Activated B cell treated with CpG ODN at 0.5 μM for 24 hours (primary cell): ENCODE results near the gene NRARP. TPM values are rescaled to one million over a fixed set of nuclear protein-coding genes. Genes with fewer than 3 reads are reported as not detected.

Source experiments
- ATAC-seq: fragments of 200-7000 bp; cut with Tn5 transposase; one replicate; pipeline ENCODE4 v1.10.0; 2021; ENCODE audit warnings: low read depth, mild to moderate bottlenecking, moderate library complexity
- CTCF ChIA-PET: fragments of 350-600 bp; sonication (Branson Sonifier 250); formaldehyde crosslinking; loops from one replicate; lab custom pipeline; 2021; ENCODE audit warnings: antibody characterized with exemption; lab: Charles Lee
- POLR2A ChIA-PET: fragments of 350-600 bp; sonication (Branson Sonifier 250); formaldehyde crosslinking; loops from one replicate; lab custom pipeline; 2021; ENCODE audit warnings: antibody characterized with exemption; lab: Charles Lee
- DNase-seq: peaks from one replicate; pipeline ENCODE4 v3.0.0; 2022
- H3K27ac Mint-ChIP-seq: one replicate; pipeline ENCODE4 v1.8.0; 2020; ENCODE audit warnings: mixed read lengths
- H3K27me3 Mint-ChIP-seq: one replicate; pipeline ENCODE4 v1.8.0; 2021; ENCODE audit warnings: mixed read lengths
- H3K36me3 Mint-ChIP-seq: one replicate; pipeline ENCODE4 v1.8.0; 2021; ENCODE audit warnings: low read depth, mixed read lengths
- H3K4me1 Mint-ChIP-seq: one replicate; pipeline ENCODE4 v1.8.0; 2021; ENCODE audit warnings: mixed read lengths
- H3K4me3 Mint-ChIP-seq: one replicate; pipeline ENCODE4 v1.8.0; 2020; ENCODE audit warnings: mild to moderate bottlenecking, mixed read lengths
- H3K9me3 Mint-ChIP-seq: one replicate; pipeline ENCODE4 v1.8.0; 2020; ENCODE audit warnings: mixed read lengths
- intact Hi-C: fragments of 100-400 bp; cut with micrococcal nuclease; formaldehyde crosslinking; loops from one replicate; pipeline ENCODE4 v1.15.1; 2024
- total RNA-seq: library from RNA; stranded (reverse); gene quantifications from 2 replicates; pipeline ENCODE4 v1.2.3, GENCODE V29; 2022
- TF ChIP-seq, protein P1 (sequence below): fragments of 200-600 bp; IDR thresholded peaks from one replicate; pipeline ENCODE4 v1.8.0; 2022; ENCODE audit warnings: antibody characterized with exemption, mild to moderate bottlenecking

The NRARP gene
- total RNA-seq, 1 donor from 2014 or later, result 3.0 TPM

DNA sequence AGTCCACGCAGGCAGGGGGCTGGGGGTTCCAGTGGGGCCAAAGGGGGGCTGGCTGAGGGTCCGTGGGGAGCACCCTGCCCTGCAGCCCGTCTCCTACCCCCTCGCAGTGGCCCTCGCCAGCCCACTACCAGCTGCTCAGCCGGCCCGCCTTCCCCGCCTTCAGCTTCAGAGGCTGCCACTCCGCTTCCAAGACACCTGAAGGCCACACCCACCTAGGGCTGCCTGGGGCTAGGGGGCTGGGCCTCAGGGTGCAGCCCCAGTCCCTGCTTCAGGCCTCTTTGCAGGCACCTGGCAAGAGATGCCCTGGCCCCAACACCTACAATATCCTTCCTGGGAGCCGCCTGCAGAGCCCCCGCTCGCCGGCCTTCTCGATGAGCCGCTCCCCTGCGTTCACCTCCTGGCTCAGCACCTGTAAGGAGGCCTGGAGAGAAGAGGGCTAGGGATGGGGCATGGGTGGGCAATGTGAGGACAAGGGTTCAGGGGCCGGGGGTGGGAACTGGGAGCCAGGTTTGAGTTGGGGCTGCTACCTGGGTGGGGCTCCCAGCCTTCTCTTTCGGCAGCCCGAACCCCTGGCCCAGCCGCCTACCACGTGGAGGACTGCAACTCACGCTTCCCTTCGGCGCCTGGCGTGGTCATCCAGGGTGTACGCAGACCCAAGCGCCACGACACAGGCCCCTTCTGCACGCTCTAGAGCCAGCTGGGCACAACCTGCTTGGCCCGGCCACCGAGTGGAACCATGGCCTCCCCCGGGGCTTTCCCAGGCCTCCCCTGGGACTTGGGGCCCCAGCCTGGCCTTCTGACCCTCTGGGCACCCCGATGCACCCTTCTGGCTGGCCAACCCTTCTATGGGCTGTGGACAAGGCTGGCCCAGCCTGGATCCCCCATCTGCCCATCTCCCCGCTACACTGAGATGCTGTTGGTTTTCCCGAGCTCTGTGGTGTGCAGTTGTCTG is 49.2 kb downstream of the NRARP start:
- TF ChIP-seq, protein P1, sequence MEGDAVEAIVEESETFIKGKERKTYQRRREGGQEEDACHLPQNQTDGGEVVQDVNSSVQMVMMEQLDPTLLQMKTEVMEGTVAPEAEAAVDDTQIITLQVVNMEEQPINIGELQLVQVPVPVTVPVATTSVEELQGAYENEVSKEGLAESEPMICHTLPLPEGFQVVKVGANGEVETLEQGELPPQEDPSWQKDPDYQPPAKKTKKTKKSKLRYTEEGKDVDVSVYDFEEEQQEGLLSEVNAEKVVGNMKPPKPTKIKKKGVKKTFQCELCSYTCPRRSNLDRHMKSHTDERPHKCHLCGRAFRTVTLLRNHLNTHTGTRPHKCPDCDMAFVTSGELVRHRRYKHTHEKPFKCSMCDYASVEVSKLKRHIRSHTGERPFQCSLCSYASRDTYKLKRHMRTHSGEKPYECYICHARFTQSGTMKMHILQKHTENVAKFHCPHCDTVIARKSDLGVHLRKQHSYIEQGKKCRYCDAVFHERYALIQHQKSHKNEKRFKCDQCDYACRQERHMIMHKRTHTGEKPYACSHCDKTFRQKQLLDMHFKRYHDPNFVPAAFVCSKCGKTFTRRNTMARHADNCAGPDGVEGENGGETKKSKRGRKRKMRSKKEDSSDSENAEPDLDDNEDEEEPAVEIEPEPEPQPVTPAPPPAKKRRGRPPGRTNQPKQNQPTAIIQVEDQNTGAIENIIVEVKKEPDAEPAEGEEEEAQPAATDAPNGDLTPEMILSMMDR, result no peak
- H3K27me3 Mint-ChIP-seq, result no peaks in the 10 kb centered on the region
- ChIA-PET CTCF (interaction anchor here (0.7 kb wide), 1 partner anchor 10 kb away, joined by 3 read pairs; no protein-coding TSS in a partner anchor), POLR2A (interaction anchor here (0.6 to 8.5 kb wide), 2 partner anchors 11 to 15 kb away, joined by 3 to 160 read pairs; partner anchors contain the start of gene TUBB4B)
- no peak for DNase-seq
- H3K4me3 Mint-ChIP-seq, result no peak overlapping the region
- H3K4me1 Mint-ChIP-seq, result peaks cover 19% of the 10 kb centered on the region
- no peak for ATAC-seq
- H3K9me3 Mint-ChIP-seq, result no peaks in the 10 kb centered on the region
- intact Hi-C loops, result no loop called here
- H3K27ac Mint-ChIP-seq, result no peak overlapping the region
- H3K36me3 Mint-ChIP-seq, result peaks cover 9% of the 10 kb centered on the region

DNA sequence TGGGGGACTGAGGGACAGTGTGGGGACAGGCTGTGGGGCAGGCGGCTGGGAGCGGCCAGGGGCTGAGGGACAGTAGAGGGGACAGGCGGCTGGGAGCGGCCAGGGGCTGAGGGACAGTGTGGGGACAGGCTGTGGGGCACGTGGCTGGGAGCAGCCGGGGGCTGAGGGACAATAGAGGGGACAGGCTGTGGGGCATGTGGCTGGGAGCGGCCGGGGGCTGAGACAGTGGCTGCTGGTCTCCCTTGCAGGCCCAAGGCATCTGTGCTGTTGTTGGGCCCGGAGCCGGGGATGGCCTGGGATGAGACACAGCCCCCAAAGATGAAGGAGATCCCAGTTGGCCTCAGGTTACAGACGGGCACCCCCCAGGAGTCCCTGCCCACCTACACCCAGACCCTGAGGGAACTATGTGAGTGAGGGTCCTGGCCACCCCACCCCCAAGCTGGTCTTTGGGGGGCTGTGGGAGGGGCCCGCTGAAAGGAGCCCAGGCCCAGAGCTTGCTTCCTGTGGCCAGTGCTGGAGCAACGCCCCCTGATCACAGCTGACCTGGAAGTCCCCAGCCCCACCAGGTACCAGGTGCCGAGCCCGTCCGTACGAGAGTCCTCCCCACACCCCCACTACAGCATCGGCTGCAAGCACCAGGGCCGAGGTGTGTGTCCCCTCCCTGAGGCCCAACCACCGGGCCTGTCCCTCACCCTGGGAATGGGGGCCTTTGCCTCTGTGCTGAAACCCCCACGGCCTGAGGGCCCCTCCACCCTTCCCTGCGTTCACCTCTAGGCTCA is 50.4 kb downstream of the NRARP start:
- Mint-ChIP-seq H3K27me3 (no peaks in the 10 kb centered on the region), H3K36me3 (peaks cover 4% of the 10 kb centered on the region), H3K4me1 (peaks cover 14% of the 10 kb centered on the region), H3K9me3 (no peaks in the 10 kb centered on the region), H3K4me3 (no peak overlapping the region), H3K27ac (no peak overlapping the region)
- TF ChIP-seq, protein P1, result no peak
- CTCF ChIA-PET, result no interaction called here
- no peak for ATAC-seq
- intact Hi-C loops, result no loop called here
- POLR2A ChIA-PET, result interaction anchor here (8.5 kb wide), 1 partner anchor 10 kb away, joined by 160 read pairs; the partner anchor contains the start of gene TUBB4B
- DNase-seq, result no peak

DNA sequence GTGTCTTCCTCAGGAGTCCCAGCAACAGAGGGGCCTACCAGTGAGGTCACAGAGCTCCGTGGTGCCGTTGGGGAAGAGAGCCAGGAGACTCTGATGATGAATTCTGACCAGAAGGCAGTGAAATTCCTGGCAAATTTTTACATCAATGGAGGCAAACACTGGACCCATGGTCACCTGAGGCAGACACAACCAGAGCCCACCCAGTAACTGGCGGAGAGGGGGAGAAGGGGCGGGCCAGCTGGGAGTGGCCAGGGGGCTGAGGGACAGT is 50.9 kb downstream of the NRARP start, which contains the start of gene STPG3:
Gene STPG3, plus strand, starts transcription at position 93 of the 268 bp plus-strand sequence. Its CDS starts 1 bp downstream, at position 94.
- Mint-ChIP-seq H3K27ac (no peak within 1 kb of the TSS), H3K9me3 (no peaks in the 10 kb centered on the region), H3K36me3 (peaks cover 3% of the 10 kb centered on the region), H3K27me3 (no peaks in the 10 kb centered on the region), H3K4me1 (peaks cover 8% of the 10 kb centered on the region), H3K4me3 (no peak within 1 kb of the TSS)
- POLR2A ChIA-PET, result interaction anchor here (0.6 to 8.5 kb wide), 2 partner anchors 9 to 473 kb away, joined by 10 to 160 read pairs; partner anchors contain the start of gene TUBB4B
- CTCF ChIA-PET, result no interaction called here
- TF ChIP-seq, protein P1, result no peak
- no peak for DNase-seq
- intact Hi-C loops, result no loop called here
- ATAC-seq, result no peak

DNA sequence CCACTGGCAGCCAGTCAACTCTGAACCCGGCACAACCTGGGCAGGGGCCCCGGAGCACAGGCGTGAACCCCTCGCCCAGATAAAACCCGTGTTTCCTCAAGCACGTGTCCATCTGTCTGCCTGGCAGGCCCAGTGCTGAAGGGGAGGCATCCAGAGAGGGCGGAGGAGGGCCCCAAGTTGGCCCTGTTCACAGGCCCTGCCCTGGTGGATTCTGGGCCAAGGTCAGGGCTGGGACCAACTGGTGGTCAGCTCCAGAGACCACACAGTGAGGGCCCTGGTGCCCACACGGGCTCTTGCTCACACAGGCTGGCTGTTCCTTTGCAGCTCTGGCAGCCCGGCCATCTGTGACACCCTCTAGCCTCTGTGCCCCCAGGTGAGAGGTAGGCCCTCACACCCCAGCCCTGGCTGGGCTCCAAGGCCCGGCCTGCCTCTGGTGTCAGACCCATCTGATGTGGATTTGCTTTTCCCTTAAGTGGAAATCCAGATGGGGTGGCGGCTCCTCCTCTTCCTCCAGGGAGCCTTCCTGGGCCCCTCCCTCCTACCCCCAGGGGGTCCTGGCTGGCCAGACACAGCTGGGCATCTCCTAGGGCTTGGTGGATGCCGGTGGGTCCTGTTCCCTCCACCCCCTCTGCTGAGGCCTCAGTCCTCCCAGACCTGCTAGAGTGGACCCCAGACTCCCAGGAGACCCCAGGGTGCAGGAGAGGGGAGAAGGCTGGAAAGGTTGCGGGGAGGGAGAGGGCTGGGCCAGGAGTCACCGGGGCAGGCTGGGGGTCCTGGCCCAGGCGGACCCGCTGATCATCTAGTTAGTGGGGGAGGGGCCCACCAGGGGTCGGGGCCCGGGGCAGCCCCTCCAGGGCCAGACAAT is 51.5 kb downstream of the NRARP start:
- Mint-ChIP-seq H3K9me3 (no peaks in the 10 kb centered on the region), H3K36me3 (peaks cover under 1% of the 10 kb centered on the region), H3K4me1 (peaks cover 7% of the 10 kb centered on the region), H3K4me3 (no peak overlapping the region), H3K27ac (no peak overlapping the region), H3K27me3 (no peaks in the 10 kb centered on the region)
- intact Hi-C loops, result no loop called here
- ChIA-PET POLR2A (interaction anchor here (0.6 to 8.5 kb wide), 2 partner anchors 9 to 472 kb away, joined by 10 to 160 read pairs; partner anchors contain the start of gene TUBB4B), CTCF (no interaction called here)
- DNase-seq, result no peak
- TF ChIP-seq, protein P1, result no peak
- no peak for ATAC-seq

Other genes with a start within 250 kb of the NRARP start
- not detected in 2 replicates for gene ENTPD2, start 248.2 kb downstream of the NRARP start, total RNA-seq
- 0.80 and 0.81 TPM in 2 replicates for gene SAPCD2, start 231.7 kb downstream of the NRARP start, total RNA-seq
- gene UAP1L1, start 224.8 kb downstream of the NRARP start, total RNA-seq, result 13.4 and 17.2 TPM in 2 replicates
- 33.6 and 37.7 TPM in 2 replicates for gene MAN1B1, start 215.3 kb downstream of the NRARP start, total RNA-seq
- gene DPP7, start 187.5 kb downstream of the NRARP start, total RNA-seq, result 254 and 259 TPM in 2 replicates
- gene GRIN1, start 163.1 kb downstream of the NRARP start, total RNA-seq, result 0.22 TPM in 1 of 2 replicates, not detected in the other
- 0.31 TPM in 1 of 2 replicates, not detected in the other for gene LRRC26, start 132.2 kb downstream of the NRARP start, total RNA-seq
- gene TMEM210, start 130.2 kb downstream of the NRARP start, total RNA-seq, result not detected in 2 replicates
- 75.7 and 93.9 TPM in 2 replicates for gene ANAPC2, start 113.7 kb downstream of the NRARP start, total RNA-seq
- 71.9 and 76.8 TPM in 2 replicates for gene SSNA1, start 113.6 kb downstream of the NRARP start, total RNA-seq
- 9.3 and 11.4 TPM in 2 replicates for gene TPRN, start 101.5 kb downstream of the NRARP start, total RNA-seq
- gene TMEM203, start 96.6 kb downstream of the NRARP start, total RNA-seq, result 32.7 and 34.1 TPM in 2 replicates
- 27.5 and 38.7 TPM in 2 replicates for gene NDOR1, start 96.6 kb downstream of the NRARP start, total RNA-seq
- gene RNF208, start 80.0 kb downstream of the NRARP start, total RNA-seq, result 1.1 and 1.9 TPM in 2 replicates
- 0.39 and 0.53 TPM in 2 replicates for gene CYSRT1, start 77.1 kb downstream of the NRARP start, total RNA-seq
- gene RNF224, start 74.8 kb downstream of the NRARP start, total RNA-seq, result not detected in 2 replicates
- not detected in 2 replicates for gene SLC34A3, start 71.4 kb downstream of the NRARP start, total RNA-seq
- gene TUBB4B, start 61.0 kb downstream of the NRARP start, total RNA-seq, result 182 and 197 TPM in 2 replicates
- 0.37 TPM in 1 of 2 replicates, not detected in the other for gene STPG3, start 51.0 kb downstream of the NRARP start, total RNA-seq
- gene NELFB, start 46.9 kb downstream of the NRARP start, total RNA-seq, result 56.1 and 58.2 TPM in 2 replicates
- 7.9 and 9.1 TPM in 2 replicates for gene TOR4A, start 24.5 kb downstream of the NRARP start, total RNA-seq
- gene EXD3, start 120.9 kb upstream of the NRARP start, total RNA-seq, result 8.4 and 12.8 TPM in 2 replicates
- 2.6 and 3.9 TPM in 2 replicates for gene NOXA1, start 121.1 kb upstream of the NRARP start, total RNA-seq
- not detected in 2 replicates for gene ENTPD8, start 139.1 kb upstream of the NRARP start, total RNA-seq
- gene NSMF, start 157.1 kb upstream of the NRARP start, total RNA-seq, result 22.5 and 24.7 TPM in 2 replicates
- 5.5 and 6.1 TPM in 2 replicates for gene PNPLA7, start 248.1 kb upstream of the NRARP start, total RNA-seq
- gene MRPL41, start 249.6 kb upstream of the NRARP start, total RNA-seq, result 26.0 and 32.9 TPM in 2 replicates